ENCODE measurements around the gene C2CD2. TPM values are rescaled to one million over a fixed set of nuclear protein-coding genes. Genes with fewer than 3 reads are reported as not detected.

Gene C2CD2
- total and polyA plus RNA-seq, 10 of the 15 experiments (the other 5 are each of a cell fraction or from before 2014, with no cell fraction given) = 2.2 to 30.9 (median 9.9) TPM

DNA sequence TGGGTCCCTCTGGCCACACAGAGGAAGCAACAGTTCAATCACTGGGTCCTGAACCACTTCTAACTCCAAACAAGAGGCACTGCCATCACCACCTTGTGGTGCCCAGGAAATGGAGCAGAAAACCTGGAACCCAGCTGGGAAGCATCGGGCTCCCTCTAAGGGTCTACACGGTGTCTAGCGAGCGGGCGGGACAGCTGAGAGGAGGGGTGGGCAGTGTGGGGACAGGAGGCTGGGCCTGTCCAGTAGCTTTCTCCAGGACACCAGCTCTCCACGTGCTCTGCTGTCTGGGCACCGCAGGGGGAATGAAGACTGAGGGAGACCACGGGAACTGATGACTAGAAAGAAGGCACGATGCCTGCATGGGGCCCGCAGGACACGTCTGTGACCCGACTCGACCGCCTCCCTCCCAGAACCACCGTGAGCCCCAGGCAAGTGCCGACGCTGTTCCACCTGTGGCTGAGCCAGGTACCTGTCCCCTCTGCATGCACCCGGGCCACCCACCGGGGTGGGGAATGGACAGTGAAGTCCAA is 69.3 kb downstream of the C2CD2 start (continued):
- TF ChIP-seq, protein P1, sequence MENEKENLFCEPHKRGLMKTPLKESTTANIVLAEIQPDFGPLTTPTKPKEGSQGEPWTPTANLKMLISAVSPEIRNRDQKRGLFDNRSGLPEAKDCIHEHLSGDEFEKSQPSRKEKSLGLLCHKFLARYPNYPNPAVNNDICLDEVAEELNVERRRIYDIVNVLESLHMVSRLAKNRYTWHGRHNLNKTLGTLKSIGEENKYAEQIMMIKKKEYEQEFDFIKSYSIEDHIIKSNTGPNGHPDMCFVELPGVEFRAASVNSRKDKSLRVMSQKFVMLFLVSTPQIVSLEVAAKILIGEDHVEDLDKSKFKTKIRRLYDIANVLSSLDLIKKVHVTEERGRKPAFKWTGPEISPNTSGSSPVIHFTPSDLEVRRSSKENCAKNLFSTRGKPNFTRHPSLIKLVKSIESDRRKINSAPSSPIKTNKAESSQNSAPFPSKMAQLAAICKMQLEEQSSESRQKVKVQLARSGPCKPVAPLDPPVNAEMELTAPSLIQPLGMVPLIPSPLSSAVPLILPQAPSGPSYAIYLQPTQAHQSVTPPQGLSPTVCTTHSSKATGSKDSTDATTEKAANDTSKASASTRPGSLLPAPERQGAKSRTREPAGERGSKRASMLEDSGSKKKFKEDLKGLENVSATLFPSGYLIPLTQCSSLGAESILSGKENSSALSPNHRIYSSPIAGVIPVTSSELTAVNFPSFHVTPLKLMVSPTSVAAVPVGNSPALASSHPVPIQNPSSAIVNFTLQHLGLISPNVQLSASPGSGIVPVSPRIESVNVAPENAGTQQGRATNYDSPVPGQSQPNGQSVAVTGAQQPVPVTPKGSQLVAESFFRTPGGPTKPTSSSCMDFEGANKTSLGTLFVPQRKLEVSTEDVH (IDR thresholded peaks at IDR 0.05; ENCODE audit: low read depth, partially characterized antibody) = no peak
- TF ChIP-seq RELA (IDR thresholded peaks at IDR 0.05; ENCODE audit: borderline replicate concordance, partially characterized antibody) = no peak
- no peak for TF ChIP-seq CREM (IDR thresholded peaks at IDR 0.05; ENCODE audit: low read depth)
- TF ChIP-seq NR2C2 (IDR thresholded peaks at IDR 0.05; ENCODE audit: borderline replicate concordance, control insufficient read depth, insufficient read length, low read depth) = no peak
- TF ChIP-seq, protein P2, sequence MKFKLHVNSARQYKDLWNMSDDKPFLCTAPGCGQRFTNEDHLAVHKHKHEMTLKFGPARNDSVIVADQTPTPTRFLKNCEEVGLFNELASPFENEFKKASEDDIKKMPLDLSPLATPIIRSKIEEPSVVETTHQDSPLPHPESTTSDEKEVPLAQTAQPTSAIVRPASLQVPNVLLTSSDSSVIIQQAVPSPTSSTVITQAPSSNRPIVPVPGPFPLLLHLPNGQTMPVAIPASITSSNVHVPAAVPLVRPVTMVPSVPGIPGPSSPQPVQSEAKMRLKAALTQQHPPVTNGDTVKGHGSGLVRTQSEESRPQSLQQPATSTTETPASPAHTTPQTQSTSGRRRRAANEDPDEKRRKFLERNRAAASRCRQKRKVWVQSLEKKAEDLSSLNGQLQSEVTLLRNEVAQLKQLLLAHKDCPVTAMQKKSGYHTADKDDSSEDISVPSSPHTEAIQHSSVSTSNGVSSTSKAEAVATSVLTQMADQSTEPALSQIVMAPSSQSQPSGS (IDR thresholded peaks at IDR 0.05; ENCODE audit: low read length) = no peak
- TF ChIP-seq, protein P3, sequence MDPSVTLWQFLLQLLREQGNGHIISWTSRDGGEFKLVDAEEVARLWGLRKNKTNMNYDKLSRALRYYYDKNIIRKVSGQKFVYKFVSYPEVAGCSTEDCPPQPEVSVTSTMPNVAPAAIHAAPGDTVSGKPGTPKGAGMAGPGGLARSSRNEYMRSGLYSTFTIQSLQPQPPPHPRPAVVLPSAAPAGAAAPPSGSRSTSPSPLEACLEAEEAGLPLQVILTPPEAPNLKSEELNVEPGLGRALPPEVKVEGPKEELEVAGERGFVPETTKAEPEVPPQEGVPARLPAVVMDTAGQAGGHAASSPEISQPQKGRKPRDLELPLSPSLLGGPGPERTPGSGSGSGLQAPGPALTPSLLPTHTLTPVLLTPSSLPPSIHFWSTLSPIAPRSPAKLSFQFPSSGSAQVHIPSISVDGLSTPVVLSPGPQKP (IDR thresholded peaks at IDR 0.05; ENCODE audit: low read depth, low read length) = no peak
- TF ChIP-seq IKZF2 (IDR thresholded peaks at IDR 0.05) = no peak
- no peak for TF ChIP-seq MAX (IDR thresholded peaks at IDR 0.05; ENCODE audit: low read depth, low read length)
- TF ChIP-seq ZBTB33 (IDR thresholded peaks at IDR 0.05) = no peak
- no peak for TF ChIP-seq ZNF207 (IDR thresholded peaks at IDR 0.05; ENCODE audit: borderline replicate concordance)
- TF ChIP-seq ZNF217 (IDR thresholded peaks at IDR 0.05) = no peak
- TF ChIP-seq BACH1 (IDR thresholded peaks at IDR 0.05; ENCODE audit: borderline replicate concordance) = no peak
- TF ChIP-seq SPI1 (IDR thresholded peaks at IDR 0.05; ENCODE audit: borderline replicate concordance, insufficient read depth, low read depth, low read length) = no peak

All from GM12878 (cell line).